ENCODE results near the gene SLC3A2. TPM values are rescaled to one million over a fixed set of nuclear protein-coding genes. Genes with fewer than 3 reads are reported as not detected.

Gene SLC3A2
- total and polyA plus RNA-seq, 2 donors (not counting 3 experiments of a cell fraction or from before 2014, with no cell fraction given): 208 to 337 TPM

GRCh38 chr11:62930157-62930556, 49.5 kb downstream of the SLC3A2 start:
- intact Hi-C loops (cut with micrococcal nuclease): no loop called here
- Histone ChIP-seq H3K4me1 (ENCODE audit: control insufficient read depth, extremely low read depth, insufficient read depth, low read length) (peaks cover 6% of the 10 kb centered on the region), H3K27me3 (ENCODE audit: control insufficient read depth in 2 of 2, insufficient read depth in 2 of 2, low read length in 2 of 2) (peaks cover 20 to 25% of the 10 kb centered on the region in 2 experiments), H3K36me3 (ENCODE audit: control insufficient read depth in 2 of 2, extremely low read depth in 1 of 2, insufficient read depth in 2 of 2, low read length in 2 of 2) (no peaks in the 10 kb centered on the region), H3K27ac (ENCODE audit: insufficient read depth, low read depth, low read length) (no peak overlapping the region), H2AFZ (ENCODE audit: low read depth, low read length) (no peak overlapping the region), H3K9ac (replicated peaks; ENCODE audit: extremely low read depth, insufficient read depth, low read length) (no peak overlapping the region), H3K4me3 (replicated peaks in 1 of 3; ENCODE audit: insufficient read depth in 1 of 3, low read depth in 1 of 3, low read length in 3 of 3) (no peak overlapping the region), H3K9me3 (replicated peaks; ENCODE audit: control insufficient read depth, insufficient read depth, low read length) (no peaks in the 10 kb centered on the region), H3K79me2 (ENCODE audit: control insufficient read depth, insufficient read depth, low read length) (no peaks in the 10 kb centered on the region), H3K9me1 (replicated peaks; ENCODE audit: control insufficient read depth, extremely low read depth, insufficient read depth, low read length) (no peaks in the 10 kb centered on the region), H4K20me1 (replicated peaks; ENCODE audit: control insufficient read depth, extremely low read depth, insufficient read depth, low read length) (no peaks in the 10 kb centered on the region), H3K4me2 (ENCODE audit: insufficient read depth, low read length) (no peak overlapping the region)
- CTCF ChIA-PET: interaction anchor here (2.1 kb wide), 1 partner anchor 21 kb away, joined by 7 read pairs; no protein-coding TSS in a partner anchor
- BruUV-seq (replicated peaks): no TSS peak
- dilution Hi-C loops (cut with MboI; ENCODE audit: extremely low pct_ligation_motif_present, low sequenced_read_pairs): no loop called here
- POLR2A ChIA-PET: no interaction called here
- FAIRE-seq: no peak
- TF ChIP-seq MYC (IDR thresholded peaks at IDR 0.05; ENCODE audit: low read depth, low read length): no peak
- no peak for TF ChIP-seq MAX (IDR thresholded peaks at IDR 0.05; ENCODE audit: insufficient read depth, insufficient read length)
- no peak for TF ChIP-seq EZH2 (IDR thresholded peaks at IDR 0.05; ENCODE audit: borderline replicate concordance, low read depth, low read length, severe bottlenecking)
- no peak for TF ChIP-seq FOS (IDR thresholded peaks at IDR 0.05; ENCODE audit: borderline replicate concordance, insufficient read depth, low read length)
- no peak for TF ChIP-seq JUN (IDR thresholded peaks at IDR 0.05; ENCODE audit: borderline replicate concordance, insufficient read depth, insufficient read length, low read depth)
- no peak for TF ChIP-seq POLR2AphosphoS5 (IDR thresholded peaks at IDR 0.05; ENCODE audit: insufficient read depth, low read depth, low read length)
- TF ChIP-seq CTCF (IDR thresholded peaks at IDR 0.05; ENCODE audit: extremely low read depth in 1 of 2, insufficient read depth in 1 of 2, low read depth in 1 of 2, low read length in 2 of 2): no peak
- DNase-seq (ENCODE audit: low read depth, low spot score): no peak

All from endothelial cell of umbilical vein (primary cell).